GM18867 (cell line): ENCODE data around the gene FSCB.
"Not testable (repeated sequence)": the region's sequence is repeated elsewhere in the genome, so short reads cannot be mapped to it uniquely, and the experiment has no call there.

Experiments
- ATAC-seq: cut with Tn5 transposase; IDR thresholded peaks from one replicate; pipeline ENCODE4 v1.9.1; 2021; ENCODE audit warnings: mild to moderate bottlenecking, moderate library complexity; ENCODE audit not compliant: unreplicated experiment

FSCB gene, protein sequence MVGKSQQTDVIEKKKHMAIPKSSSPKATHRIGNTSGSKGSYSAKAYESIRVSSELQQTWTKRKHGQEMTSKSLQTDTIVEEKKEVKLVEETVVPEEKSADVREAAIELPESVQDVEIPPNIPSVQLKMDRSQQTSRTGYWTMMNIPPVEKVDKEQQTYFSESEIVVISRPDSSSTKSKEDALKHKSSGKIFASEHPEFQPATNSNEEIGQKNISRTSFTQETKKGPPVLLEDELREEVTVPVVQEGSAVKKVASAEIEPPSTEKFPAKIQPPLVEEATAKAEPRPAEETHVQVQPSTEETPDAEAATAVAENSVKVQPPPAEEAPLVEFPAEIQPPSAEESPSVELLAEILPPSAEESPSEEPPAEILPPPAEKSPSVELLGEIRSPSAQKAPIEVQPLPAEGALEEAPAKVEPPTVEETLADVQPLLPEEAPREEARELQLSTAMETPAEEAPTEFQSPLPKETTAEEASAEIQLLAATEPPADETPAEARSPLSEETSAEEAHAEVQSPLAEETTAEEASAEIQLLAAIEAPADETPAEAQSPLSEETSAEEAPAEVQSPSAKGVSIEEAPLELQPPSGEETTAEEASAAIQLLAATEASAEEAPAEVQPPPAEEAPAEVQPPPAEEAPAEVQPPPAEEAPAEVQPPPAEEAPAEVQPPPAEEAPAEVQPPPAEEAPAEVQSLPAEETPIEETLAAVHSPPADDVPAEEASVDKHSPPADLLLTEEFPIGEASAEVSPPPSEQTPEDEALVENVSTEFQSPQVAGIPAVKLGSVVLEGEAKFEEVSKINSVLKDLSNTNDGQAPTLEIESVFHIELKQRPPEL

DNA sequence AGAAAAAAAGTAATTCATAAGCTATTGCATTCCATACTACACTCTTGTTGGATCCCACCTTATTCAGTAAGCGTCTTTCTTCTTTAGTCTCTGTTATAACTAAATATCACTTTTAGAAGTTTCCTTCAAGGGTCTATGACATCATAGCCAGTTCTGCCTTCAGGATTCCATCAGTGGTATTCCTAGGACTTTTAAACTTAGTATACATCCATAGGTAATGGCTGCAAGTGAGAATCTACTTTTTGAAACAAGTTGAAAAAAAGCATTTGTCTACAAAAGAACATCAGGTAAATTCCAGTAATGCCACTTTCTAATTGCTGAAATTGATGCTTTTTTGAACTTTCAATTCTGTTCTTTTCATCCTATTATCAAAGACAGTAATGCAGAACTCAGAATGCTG lies at the start of gene FSCB:
TSS of gene FSCB (minus strand) at position 101 of the 400 bp plus-strand sequence. CDS start 296 bp downstream, outside the sequence.
- no peak for ATAC-seq

DNA sequence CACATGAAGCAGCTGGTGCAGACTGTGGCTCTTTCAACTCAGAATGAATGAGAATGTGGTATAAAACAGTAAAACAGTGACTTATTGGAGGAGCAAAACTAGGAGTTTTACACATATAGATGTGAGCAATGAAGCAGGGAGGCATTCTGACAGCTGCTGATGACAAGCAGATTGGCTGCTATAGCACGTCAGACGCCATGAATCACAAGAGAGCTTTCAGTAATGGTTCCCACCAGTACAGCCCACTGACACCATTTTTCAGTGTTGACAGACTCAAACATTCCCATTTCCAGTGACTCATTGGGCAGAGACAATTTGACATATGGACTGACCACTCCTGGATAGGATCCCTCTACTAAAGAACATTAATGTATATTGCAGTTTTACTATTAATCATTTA lies 24.6 kb upstream of the FSCB start:
- ATAC-seq = no peak

DNA sequence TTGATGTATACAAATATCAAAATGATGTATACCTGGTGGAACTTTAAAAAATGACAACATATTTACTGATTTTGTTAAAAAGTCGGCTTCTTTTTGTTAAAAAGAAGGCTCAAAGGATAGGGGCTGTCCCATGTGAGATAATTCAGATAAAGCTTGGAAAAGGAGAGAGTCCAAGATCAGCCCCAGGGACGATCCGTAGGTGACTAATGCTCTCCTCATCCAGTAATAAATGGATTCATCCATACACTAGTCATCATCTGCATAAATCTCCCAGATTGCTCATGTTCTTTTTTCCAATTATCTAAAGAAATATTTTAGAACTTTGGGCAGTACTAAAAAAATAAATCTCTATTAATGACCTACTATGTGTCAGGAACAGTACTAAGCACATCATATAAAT lies 23.4 kb upstream of the FSCB start:
- no peak for ATAC-seq

DNA sequence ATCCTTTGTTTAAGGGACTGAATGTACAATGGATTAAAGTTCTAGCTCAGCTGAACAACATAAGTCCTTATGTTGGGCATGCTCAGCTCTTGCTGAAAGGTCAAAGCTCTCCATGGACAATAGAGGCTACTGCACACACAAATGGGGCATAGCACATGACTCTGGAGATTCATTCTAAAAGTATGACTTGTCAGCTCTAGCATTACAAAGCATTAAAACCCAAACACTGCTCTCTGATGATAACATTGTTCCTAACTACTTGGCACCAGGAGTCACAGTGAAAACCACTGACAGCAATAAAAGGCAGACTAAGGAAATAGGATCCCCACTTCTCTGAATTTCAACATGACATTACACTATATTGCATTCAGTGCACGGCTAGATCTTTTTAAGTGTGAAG lies 21.9 kb upstream of the FSCB start:
- no peak for ATAC-seq

DNA sequence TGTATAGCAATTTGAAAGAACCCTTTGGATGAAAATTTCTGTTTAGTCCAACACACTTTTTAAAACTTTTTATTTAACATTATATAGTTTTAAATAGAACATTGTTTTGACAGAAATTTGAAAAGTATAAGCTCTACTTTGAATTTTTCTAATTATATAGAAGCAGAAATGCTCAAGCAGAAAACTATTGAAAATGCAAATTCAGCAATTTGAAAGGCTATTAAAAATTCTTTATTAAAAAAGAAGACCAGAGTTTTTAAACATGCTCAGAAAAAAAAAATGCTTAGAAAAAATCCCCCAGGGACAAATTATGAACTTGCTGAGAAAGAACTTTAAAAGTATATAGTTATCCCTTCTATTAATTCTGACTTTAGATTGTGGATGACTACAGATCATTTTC lies 21.1 kb upstream of the FSCB start:
- no peak for ATAC-seq

DNA sequence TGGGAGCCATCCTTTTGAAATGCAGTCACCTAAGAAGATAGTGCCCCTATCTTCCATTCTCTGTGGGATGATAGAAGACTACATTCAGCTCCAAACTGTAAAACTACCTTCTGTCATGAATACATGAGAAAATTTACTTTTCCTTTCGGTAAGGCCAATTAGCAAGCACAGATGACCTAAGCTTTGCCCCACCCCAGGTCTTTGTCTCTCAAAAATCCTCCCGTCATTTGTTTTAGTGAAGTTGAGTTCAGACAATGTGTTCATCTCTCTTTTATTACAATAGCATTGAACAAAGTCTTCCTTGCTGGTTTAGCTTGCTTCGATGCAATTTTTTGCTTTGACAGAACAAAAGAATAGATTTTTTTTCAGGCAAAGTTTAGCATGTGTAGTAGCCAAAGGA lies 18.2 kb upstream of the FSCB start:
- ATAC-seq = no peak

DNA sequence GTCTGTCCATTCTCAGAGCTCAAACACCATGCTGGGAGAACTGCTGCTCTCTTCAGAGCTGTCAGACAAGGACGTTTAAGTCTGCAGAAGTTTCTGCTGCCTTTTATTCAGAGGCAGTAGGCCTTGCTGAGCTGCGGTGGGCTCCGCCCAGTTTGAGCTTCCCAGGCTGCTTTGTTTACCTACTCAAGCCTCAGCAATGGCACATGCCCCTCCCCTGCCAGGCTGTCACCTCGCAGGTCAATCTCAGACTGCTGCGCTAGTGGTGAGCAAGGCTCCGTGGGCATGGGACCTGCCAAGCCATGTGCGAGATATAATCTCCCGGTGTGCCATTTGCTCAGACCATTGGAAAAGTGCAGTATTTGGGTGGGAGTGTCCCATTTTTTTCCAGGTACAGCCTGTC lies 8.6 kb upstream of the FSCB start:
- ATAC-seq = not testable (repeated sequence)

DNA sequence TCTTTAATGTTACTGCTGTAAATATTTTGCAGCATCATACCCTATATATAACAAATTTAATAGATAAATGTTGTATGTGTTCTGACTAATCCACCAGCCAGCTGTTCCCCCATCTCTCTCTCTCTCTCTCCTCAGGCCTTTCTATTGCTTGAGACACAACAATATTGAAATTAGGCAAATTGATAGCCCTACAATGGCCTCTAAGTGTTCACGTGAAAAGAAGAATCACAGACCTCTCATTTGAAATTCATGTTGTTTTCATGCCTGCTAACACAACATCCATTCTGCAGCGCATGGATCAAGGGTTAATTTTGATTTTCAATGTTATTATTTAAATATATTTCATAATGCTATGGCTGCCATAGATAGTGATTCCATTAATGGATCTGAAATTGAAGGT lies 1.8 kb upstream of the FSCB start:
- ATAC-seq = no peak

DNA sequence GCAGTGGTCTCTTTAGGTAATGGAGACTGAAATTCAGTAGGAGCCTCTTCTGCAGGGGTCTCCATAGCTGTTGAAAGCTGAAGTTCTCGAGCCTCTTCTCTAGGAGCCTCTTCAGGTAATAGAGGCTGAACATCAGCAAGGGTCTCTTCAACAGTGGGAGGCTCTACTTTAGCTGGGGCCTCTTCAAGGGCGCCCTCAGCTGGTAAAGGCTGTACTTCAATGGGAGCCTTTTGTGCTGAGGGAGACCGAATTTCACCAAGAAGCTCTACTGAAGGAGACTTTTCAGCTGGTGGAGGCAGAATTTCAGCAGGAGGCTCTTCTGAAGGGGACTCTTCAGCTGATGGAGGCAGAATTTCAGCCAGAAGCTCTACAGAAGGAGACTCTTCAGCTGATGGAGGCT lies 1.5 kb downstream of the FSCB start:
- ATAC-seq = no peak

DNA sequence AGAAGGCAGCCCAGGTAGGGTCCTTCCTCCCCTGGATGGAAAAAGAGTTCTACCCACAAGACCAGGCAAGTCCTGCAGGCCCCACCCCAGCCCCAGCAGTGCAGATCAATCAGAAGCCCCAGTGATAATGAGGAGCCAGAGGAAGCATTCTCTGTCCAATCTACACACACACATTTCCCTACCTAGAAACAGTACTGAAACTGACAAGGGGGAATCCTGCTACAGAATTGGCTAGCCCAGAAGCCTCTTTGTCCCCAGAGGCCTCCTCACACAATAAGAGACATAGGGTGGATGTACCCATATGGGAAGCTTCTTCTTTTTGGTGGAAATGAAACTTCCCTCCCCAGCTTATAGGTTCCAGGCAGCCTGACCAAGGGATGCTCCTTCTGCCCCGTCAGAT lies 9.9 kb downstream of the FSCB start:
- ATAC-seq = no peak

DNA sequence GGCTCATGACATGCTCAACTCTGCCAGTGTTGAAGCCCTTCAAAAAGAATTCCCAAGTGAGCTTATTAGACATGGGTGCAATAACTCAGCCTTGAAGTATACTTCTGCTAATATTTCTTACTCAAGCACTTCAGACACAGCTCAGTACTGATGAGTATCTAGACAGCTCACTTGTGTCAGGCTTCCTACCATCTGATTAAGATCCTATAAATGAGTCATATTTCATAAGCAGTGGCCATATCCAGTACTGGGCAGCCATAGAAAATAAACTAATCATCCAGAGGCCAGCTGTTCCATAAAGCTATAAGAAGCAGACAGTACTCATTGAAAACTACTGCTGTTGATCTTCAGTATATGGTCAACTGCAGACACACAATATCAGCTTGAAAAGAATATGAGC lies 12.9 kb downstream of the FSCB start:
- no peak for ATAC-seq

DNA sequence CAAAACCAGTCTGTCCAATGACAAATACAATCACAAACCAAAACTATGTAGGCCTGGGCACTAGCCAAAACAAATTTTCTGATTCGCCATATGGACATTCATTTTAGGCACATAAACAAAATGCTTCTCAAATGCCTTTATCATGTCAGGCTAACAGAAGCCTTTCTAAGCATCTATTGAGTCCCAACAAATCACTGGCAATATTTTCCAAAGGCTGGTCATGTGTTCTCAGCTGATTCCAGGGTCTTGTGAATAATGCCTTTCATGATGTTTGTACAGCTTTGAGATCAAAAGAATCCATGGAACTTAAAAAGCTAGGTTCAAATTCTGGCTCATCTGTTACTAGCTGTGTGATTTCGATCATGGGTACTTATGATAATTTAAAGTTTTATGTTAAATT lies 16.1 kb downstream of the FSCB start:
- ATAC-seq = no peak

DNA sequence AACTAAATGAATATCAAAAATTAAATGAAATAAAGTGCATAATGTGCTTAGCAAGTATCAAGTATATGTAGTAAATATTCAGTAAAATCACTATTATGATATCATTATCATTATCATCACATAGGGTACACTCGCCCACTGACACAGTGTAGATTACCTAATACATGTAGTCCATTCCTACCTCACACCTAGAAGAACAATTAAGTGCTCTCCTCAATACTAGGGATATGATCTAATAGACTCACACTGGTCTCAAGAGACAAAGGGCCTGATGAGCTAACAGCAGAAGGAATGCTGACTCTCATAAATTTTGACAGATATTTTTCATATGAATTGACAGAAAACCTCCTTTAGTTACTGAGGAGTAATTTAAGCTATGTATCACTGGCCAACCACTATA lies 29.1 kb downstream of the FSCB start:
- no peak for ATAC-seq

DNA sequence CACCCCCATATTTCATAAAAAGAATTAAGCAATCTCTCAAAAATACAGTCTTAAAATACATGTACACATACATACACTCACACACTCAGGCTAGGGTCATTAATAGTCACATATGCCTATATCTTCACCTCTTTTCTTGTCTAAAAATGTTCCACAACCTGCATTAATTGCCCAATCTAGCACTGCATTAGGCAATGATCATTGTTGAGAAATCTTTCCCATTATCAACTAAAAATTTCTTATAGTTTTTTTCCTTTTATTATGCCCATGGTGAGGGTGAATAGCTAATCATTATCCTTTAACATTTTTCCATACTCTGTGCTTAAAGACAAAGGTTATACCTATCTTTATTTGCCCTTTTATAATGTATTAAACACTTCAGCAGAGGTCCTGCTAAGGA lies 38.3 kb downstream of the FSCB start:
- ATAC-seq = no peak

DNA sequence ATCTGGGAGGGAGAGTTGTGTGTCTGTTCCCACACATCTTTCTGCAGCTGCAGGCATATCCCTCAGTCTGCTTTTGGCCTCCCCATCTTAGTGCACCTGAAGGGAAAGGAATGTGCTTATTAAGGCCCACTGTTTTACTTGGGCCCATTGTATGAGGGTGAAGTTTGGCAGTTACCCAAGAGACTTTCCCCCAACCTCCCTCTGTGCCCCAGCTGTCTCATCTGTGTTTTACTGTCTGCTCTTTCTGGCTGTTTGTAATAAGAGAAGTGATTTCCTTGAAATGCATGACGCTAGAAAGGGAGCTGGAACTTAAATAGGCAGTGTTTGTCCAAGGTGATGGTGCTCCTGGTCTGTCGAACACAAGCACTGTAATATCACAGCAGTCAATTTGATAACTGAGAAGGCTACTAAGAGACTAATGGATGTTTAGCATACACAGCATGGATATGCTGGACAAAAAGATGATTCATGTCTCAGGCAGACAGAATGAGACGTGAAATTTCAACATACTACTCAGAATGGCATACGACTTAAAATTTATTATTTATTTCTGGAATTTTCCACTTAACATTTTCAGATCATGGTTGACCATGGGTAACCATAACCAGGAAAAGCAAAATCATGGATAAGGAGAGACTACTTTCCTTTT lies 43.6 kb downstream of the FSCB start:
- no peak for ATAC-seq

DNA sequence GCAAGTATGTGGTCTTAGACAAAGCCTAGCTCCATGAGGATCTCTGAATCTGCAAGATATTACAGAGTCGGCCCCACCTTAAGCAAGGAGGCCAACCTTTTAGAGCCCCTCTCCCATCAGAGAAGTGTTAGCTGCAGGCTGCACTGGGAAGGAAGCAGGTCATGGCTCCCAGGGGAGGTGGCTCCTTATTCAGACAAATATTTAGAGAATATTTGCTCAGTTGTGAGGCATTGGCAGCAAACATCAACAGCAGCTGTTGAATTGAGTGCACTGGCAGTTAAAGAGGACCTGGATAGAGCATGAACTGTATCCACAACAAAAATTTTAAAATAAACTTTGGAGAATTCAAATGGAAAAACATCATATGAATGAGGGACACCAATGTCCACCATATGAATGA lies 44.7 kb downstream of the FSCB start:
- ATAC-seq = no peak

DNA sequence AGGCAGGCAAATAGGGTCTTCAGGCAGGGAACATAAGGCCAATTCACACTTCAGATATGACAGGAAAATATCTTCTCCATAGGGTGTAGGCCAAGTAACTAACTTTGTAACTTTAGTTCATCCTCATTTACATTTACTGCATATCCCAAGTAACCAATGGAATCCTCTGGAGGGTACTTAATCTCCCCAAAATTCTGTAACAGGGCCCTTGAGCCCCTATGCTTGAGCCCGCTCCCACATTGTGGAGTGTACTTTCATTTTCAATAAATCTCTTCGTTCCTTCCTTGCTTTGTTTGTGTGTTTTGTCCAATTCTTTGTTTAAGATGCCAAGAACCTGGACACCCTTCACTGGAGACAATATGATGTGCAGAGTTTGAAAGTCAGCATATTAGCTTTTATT lies 45.3 kb downstream of the FSCB start:
- ATAC-seq = no peak
